Measurements from ENCODE around the gene PMFBP1. TPM values are rescaled to one million over a fixed set of nuclear protein-coding genes. Genes with fewer than 3 reads are reported as not detected.

The PMFBP1 gene
- total RNA-seq, 4 donors from 2014 or later = 0.13 to 1.4 (median 0.98) TPM

DNA sequence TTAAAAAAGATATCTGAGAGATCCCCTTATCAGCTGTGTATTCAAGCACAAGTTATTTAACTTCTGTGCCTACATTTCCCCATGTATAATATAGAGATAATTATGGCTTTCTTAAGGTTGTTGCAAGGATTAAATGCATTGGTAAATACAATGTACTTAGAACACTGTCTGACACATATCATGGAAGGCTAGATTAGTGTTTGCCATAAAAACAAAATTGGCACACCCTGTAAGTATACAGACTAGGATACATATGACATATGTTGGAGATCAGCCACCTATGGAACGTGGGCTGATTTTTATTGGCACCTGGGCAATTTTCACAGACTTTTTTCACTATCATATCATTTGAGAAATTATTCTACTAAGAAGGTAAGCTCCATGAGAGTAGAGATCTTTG lies 2.2 kb downstream of the PMFBP1 start:
- ATAC-seq (ENCODE audit: low FRiP score) = no peak
- TF ChIP-seq, protein P1, sequence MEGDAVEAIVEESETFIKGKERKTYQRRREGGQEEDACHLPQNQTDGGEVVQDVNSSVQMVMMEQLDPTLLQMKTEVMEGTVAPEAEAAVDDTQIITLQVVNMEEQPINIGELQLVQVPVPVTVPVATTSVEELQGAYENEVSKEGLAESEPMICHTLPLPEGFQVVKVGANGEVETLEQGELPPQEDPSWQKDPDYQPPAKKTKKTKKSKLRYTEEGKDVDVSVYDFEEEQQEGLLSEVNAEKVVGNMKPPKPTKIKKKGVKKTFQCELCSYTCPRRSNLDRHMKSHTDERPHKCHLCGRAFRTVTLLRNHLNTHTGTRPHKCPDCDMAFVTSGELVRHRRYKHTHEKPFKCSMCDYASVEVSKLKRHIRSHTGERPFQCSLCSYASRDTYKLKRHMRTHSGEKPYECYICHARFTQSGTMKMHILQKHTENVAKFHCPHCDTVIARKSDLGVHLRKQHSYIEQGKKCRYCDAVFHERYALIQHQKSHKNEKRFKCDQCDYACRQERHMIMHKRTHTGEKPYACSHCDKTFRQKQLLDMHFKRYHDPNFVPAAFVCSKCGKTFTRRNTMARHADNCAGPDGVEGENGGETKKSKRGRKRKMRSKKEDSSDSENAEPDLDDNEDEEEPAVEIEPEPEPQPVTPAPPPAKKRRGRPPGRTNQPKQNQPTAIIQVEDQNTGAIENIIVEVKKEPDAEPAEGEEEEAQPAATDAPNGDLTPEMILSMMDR (IDR thresholded peaks at IDR 0.05) = no peak
- DNase-seq (ENCODE audit: low spot score) = no peak

DNA sequence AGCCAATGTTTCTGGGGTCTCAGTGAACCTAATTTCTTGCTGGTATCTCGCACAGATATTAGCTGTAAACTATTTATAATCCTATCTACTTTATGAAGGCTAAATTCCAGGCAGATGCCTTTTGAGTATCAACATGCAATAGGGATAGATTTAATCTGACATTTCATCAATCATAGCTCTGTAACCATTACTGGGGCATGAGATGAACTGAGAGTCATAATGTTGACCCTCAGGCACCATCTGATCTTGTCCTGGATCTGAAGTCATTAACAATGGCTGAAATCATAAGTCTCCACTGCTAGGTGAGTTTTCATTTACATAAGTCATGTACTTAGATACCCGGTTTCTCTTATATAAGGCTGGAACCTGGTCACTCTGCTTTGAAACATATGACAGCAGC lies 3.6 kb downstream of the PMFBP1 start:
- TF ChIP-seq, protein P1 (IDR thresholded peaks at IDR 0.05) = no peak
- DNase-seq (ENCODE audit: low spot score) (no peak), ATAC-seq (ENCODE audit: low FRiP score) (no peak)

DNA sequence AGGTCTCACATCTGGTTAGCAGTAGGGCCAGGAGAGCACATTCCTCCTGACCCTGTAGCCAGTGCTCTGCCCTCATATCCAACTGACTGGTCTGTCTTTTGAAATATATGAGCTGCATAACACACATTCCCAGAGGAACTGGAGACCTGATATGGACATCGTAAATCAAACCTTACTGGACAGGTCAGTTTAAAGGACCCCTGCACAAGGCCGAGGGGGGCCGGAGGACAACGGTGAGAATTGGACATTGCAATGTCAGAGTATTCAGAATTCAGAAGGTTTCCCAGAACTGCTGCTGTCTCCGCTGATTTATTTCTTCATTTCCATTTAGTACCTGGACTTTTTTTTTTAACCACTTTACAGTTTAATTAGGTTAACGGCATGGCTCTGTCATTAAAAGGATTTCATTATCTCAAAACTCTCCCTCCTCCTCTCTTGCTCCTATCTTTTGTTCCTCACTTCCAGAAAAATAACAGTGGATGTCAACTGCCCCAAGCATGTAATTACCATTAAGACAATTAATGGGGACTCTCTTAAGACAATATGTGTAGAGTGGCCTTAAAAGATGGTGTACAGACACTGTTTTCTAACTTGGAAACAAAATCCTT lies 4.9 kb downstream of the PMFBP1 start:
- DNase-seq (ENCODE audit: low spot score) = no peak
- no peak for ATAC-seq (ENCODE audit: low FRiP score)
- TF ChIP-seq, protein P1 (IDR thresholded peaks at IDR 0.05) = no peak

DNA sequence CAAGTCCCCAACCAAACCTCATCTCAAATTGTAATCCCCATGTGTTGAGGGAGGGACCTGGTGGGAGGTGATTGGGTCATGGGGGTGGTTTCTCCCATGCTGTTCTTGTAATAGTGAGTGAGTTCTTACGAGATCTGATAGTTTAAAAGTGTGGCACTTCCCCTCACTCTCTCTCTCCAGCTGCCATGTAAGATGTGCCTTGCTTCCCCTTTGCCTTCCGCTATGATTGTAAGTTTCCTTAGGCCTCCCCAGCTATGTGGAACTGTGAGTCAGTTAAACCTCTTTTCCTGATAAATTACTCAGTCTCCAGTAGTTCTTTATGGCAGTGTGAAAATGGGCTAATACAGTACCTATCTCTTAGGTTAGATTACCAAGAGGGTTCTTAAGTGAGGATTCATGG lies 5.8 kb downstream of the PMFBP1 start:
- ATAC-seq (ENCODE audit: low FRiP score) = no peak
- TF ChIP-seq, protein P1 (IDR thresholded peaks at IDR 0.05) = no peak
- DNase-seq (ENCODE audit: low spot score) = no peak

DNA sequence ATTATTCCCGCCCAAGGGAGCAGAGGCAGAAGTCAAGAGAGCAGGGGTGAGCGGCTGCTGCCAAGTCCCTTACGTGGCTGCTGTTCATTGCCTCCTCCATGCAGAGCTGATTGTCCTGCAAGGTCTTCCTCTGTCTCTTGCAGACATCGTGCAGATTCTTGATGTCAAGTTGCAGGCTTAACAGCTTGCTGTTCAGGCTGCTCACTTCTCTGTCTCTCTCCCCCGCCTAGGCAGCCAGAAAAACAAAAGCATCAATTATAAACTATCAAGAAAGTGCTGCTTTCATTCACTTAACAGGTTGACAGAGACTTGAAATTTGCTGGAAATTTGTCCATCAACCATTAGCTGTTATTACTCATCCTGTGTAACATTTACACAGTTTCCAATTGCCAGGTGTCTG lies 7.3 kb downstream of the PMFBP1 start:
- TF ChIP-seq, protein P1 (IDR thresholded peaks at IDR 0.05) = no peak
- ATAC-seq (ENCODE audit: low FRiP score) = no peak
- DNase-seq (ENCODE audit: low spot score) = no peak

DNA sequence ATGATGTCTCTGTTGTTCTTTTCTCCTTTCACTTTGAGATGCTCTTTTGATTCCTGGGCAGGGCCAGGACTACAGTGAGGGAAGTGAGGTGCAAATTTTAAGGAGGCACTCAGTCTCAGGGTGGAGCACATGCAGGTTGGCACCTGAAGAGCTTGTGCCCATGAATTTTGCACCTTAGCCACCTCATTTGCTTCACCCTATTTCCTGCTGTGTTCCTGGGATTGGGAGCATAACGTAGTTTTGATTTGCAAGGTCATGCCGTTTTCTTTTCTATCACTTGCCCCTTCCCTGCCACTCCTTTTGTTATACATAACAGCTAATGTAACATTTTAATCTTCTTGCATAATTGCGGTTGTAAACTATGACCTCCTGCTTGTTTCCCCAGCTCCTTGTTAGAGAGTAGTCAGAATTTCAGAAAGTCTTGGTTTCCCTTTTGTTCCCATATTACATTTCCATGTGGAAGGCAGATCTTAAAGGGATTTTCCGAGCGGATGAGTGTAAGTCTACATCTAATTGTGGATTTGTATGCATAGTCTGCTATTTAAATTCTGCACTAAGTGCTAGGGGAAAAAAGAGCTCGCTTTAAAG lies 9.8 kb downstream of the PMFBP1 start:
- ATAC-seq (ENCODE audit: low FRiP score) (no peak), DNase-seq (ENCODE audit: low spot score) (no peak)
- TF ChIP-seq, protein P1 (IDR thresholded peaks at IDR 0.05) = no peak

DNA sequence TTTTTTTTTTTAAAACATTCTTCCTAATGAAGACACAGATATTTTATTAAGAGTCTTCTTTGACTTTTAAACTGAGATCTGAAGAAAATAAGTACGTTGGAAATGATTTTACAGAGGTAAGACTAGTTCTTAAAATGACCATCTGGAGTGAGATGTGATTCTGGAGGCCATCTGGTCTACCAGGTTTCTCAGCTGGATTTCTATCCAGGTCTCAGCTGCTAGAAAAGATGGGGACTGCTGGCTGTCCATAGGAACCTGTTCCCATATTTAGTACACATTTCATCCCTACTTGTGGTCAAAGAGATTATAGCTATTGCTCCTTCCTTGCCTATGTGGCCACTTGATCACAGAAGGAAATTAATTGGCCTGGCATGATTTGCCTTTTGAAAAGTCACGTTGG lies 12.2 kb downstream of the PMFBP1 start:
- TF ChIP-seq, protein P1 (IDR thresholded peaks at IDR 0.05) = no peak
- ATAC-seq (ENCODE audit: low FRiP score) (no peak), DNase-seq (ENCODE audit: low spot score) (no peak)
